ENCODE results near the gene SAXO1. TPM values are rescaled to one million over a fixed set of nuclear protein-coding genes. Genes with fewer than 3 reads are reported as not detected.

SAXO1 gene
- polyA plus RNA-seq, 1 donor from 2014 or later = not detected

DNA sequence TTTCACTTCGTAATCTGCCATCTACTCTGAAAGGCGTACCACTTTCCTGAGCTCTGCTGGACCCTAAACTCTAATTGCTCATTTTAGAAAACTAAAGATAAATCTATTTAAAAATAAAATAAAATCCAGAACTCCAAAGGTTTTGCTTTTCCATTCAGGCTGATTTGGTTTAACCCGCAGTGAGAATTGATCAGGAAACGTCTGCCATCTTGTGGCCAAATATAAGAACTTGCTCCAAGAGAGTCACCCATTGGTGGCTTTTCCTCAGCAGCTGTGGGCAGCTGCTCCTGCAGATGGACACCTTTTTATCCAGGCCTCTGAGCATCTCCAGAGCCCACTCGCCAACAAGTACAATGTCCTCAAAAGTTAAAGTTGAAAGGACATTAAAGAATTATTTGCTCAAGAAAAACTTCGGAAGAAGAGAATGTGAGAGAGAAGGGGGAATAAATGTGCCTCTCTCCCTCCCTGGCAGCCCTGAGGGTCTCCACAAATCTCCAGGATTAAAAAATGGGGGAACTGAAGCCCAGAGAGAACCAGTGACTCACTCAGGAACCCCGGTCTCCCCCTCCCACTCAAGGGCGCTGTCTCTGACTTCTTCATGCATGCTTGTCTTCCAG is 4.1 kb downstream of the SAXO1 start:
- no peaks in the 10 kb centered on the region for H3K9me3 ChIP-seq (ENCODE audit: low read length)
- no peak overlapping the region for H2AFZ ChIP-seq (ENCODE audit: low read depth, low read length)
- no peaks in the 10 kb centered on the region for H3K79me2 ChIP-seq (replicated peaks; ENCODE audit: insufficient read depth, low read length)

DNA sequence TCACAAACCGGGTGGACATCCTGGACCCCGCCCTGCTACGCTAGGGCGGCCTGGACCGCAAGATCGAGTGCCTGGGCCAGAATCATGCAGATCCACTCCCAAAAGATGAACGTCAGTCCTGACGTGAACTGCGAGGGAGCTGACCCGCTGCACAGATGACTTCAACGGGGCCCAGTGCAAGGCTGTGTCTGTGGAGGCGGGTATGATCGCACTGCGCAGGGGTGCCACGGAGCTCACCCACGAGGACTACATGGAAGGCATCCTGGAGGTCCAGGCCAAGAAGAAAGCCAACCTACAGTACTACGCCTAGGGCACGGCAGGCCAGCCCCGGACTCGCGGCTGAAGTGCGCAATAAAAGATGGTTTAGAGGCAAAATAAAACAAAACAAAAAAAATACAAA is 5.2 kb downstream of the SAXO1 start:
- H3K27me3 ChIP-seq (ENCODE audit: insufficient read depth, low read depth, low read length) = no peaks in the 10 kb centered on the region
- H3K9me3 ChIP-seq (ENCODE audit: low read length) = no peaks in the 10 kb centered on the region

More for the DNA sequence above, 4.1 kb downstream of the SAXO1 start:
- Histone ChIP-seq H3K4me3 (ENCODE audit: low read length) (no peak overlapping the region), H3F3A (ENCODE audit: insufficient read depth, low read length, poor library complexity, severe bottlenecking) (no peaks in the 10 kb centered on the region), H3K4me2 (ENCODE audit: low read length) (no peak overlapping the region), H3K9me2 (ENCODE audit: insufficient read depth, low read length) (no peaks in the 10 kb centered on the region), H4K20me1 (ENCODE audit: insufficient read depth) (no peaks in the 10 kb centered on the region), H3K36me3 (ENCODE audit: insufficient read depth, low read length) (no peaks in the 10 kb centered on the region), H3K27ac (ENCODE audit: low read length) (no peak overlapping the region), H3K9ac (ENCODE audit: low read length) (no peak overlapping the region), H3K27me3 (ENCODE audit: insufficient read depth, low read depth, low read length) (no peaks in the 10 kb centered on the region)
- TF ChIP-seq, protein P1, sequence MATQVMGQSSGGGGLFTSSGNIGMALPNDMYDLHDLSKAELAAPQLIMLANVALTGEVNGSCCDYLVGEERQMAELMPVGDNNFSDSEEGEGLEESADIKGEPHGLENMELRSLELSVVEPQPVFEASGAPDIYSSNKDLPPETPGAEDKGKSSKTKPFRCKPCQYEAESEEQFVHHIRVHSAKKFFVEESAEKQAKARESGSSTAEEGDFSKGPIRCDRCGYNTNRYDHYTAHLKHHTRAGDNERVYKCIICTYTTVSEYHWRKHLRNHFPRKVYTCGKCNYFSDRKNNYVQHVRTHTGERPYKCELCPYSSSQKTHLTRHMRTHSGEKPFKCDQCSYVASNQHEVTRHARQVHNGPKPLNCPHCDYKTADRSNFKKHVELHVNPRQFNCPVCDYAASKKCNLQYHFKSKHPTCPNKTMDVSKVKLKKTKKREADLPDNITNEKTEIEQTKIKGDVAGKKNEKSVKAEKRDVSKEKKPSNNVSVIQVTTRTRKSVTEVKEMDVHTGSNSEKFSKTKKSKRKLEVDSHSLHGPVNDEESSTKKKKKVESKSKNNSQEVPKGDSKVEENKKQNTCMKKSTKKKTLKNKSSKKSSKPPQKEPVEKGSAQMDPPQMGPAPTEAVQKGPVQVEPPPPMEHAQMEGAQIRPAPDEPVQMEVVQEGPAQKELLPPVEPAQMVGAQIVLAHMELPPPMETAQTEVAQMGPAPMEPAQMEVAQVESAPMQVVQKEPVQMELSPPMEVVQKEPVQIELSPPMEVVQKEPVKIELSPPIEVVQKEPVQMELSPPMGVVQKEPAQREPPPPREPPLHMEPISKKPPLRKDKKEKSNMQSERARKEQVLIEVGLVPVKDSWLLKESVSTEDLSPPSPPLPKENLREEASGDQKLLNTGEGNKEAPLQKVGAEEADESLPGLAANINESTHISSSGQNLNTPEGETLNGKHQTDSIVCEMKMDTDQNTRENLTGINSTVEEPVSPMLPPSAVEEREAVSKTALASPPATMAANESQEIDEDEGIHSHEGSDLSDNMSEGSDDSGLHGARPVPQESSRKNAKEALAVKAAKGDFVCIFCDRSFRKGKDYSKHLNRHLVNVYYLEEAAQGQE (IDR thresholded peaks at IDR 0.05; ENCODE audit: borderline replicate concordance) = no peak
- TF ChIP-seq, protein P2, sequence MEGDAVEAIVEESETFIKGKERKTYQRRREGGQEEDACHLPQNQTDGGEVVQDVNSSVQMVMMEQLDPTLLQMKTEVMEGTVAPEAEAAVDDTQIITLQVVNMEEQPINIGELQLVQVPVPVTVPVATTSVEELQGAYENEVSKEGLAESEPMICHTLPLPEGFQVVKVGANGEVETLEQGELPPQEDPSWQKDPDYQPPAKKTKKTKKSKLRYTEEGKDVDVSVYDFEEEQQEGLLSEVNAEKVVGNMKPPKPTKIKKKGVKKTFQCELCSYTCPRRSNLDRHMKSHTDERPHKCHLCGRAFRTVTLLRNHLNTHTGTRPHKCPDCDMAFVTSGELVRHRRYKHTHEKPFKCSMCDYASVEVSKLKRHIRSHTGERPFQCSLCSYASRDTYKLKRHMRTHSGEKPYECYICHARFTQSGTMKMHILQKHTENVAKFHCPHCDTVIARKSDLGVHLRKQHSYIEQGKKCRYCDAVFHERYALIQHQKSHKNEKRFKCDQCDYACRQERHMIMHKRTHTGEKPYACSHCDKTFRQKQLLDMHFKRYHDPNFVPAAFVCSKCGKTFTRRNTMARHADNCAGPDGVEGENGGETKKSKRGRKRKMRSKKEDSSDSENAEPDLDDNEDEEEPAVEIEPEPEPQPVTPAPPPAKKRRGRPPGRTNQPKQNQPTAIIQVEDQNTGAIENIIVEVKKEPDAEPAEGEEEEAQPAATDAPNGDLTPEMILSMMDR (IDR thresholded peaks at IDR 0.05; ENCODE audit: poor library complexity, severe bottlenecking) = peak; percentile 80
- TF ChIP-seq RAD21 (conservative IDR thresholded peaks at IDR 0.05) (peak; percentile 85), SMC3 (conservative IDR thresholded peaks at IDR 0.05; ENCODE audit: poor library complexity) (peak; percentile 92)

More for the DNA sequence above, 5.2 kb downstream of the SAXO1 start:
- Histone ChIP-seq H3K79me2 (replicated peaks; ENCODE audit: insufficient read depth, low read length) (no peaks in the 10 kb centered on the region), H3K4me2 (ENCODE audit: low read length) (no peak overlapping the region), H3K9me2 (ENCODE audit: insufficient read depth, low read length) (no peaks in the 10 kb centered on the region), H3K36me3 (ENCODE audit: insufficient read depth, low read length) (no peaks in the 10 kb centered on the region), H3K4me3 (ENCODE audit: low read length) (no peak overlapping the region), H3F3A (ENCODE audit: insufficient read depth, low read length, poor library complexity, severe bottlenecking) (no peaks in the 10 kb centered on the region), H4K20me1 (ENCODE audit: insufficient read depth) (no peaks in the 10 kb centered on the region), H2AFZ (ENCODE audit: low read depth, low read length) (no peak overlapping the region), H3K27ac (ENCODE audit: low read length) (no peak overlapping the region), H3K9ac (ENCODE audit: low read length) (no peak overlapping the region)
- TF ChIP-seq POLR2AphosphoS5 (IDR thresholded peaks at IDR 0.05) (no peak), TAF1 (IDR thresholded peaks at IDR 0.05; ENCODE audit: low read depth) (no peak), EP300 (conservative IDR thresholded peaks at IDR 0.05; ENCODE audit: poor library complexity, severe bottlenecking) (no peak), EZH2 (IDR thresholded peaks at IDR 0.05; ENCODE audit: borderline replicate concordance, insufficient read depth, low read length, poor library complexity, severe bottlenecking) (no peak), SMC3 (conservative IDR thresholded peaks at IDR 0.05; ENCODE audit: poor library complexity) (no peak), RAD21 (conservative IDR thresholded peaks at IDR 0.05) (no peak), MXI1 (conservative IDR thresholded peaks at IDR 0.05; ENCODE audit: poor library complexity, severe bottlenecking) (no peak)
- TF ChIP-seq, protein P1 (IDR thresholded peaks at IDR 0.05; ENCODE audit: borderline replicate concordance) = no peak
- TF ChIP-seq, protein P2 (IDR thresholded peaks at IDR 0.05; ENCODE audit: poor library complexity, severe bottlenecking) = no peak

Data from neural cell (in vitro differentiated cells).